Neural crest cell (in vitro differentiated cells): ENCODE results near the gene ULK4. TPM values are rescaled to one million over a fixed set of nuclear protein-coding genes. Genes with fewer than 3 reads are reported as not detected.

Source experiments
- DNase-seq: peaks from one replicate; pipeline ENCODE4 v3.0.0; 2021; ENCODE audit warnings: low read depth, mixed read lengths, low spot score
- H3K27ac Mint-ChIP-seq: one replicate; pipeline ENCODE4 v1.8.0; 2021; ENCODE audit warnings: mild to moderate bottlenecking, mixed read lengths; ENCODE audit not compliant: unreplicated experiment
- H3K27me3 Mint-ChIP-seq: 2 replicates; pipeline ENCODE4 v1.8.0; 2021; ENCODE audit warnings: low read depth, mild to moderate bottlenecking, mixed read lengths
- H3K36me3 Mint-ChIP-seq: 2 replicates; pipeline ENCODE4 v1.8.0; 2021; ENCODE audit warnings: low read depth, mild to moderate bottlenecking, mixed read lengths
- H3K4me1 Mint-ChIP-seq: 2 replicates; pipeline ENCODE4 v1.8.0; 2021; ENCODE audit warnings: mixed read lengths
- H3K4me3 Mint-ChIP-seq: one replicate; pipeline ENCODE4 v1.8.0; 2021; ENCODE audit warnings: mild to moderate bottlenecking, mixed read lengths
- H3K9me3 Mint-ChIP-seq: 2 replicates; pipeline ENCODE4 v1.8.0; 2021; ENCODE audit warnings: mixed read lengths
- CTCF ChIP-seq: fragments of 200-600 bp; sonication (generic); conservative IDR thresholded peaks from 2 replicates; pipeline ENCODE4 v1.5.0; 2021; ENCODE audit warnings: antibody characterized with exemption, mild to moderate bottlenecking
- total RNA-seq: library from RNA; stranded (reverse); gene quantifications from 2 replicates; pipeline ENCODE4 v1.2.1, GENCODE V29; 2021

ULK4 gene
- total RNA-seq, 1 donor from 2014 or later, result 10.2 TPM

GRCh38 chr3:41329881-41330280 lies 632.0 kb downstream of the ULK4 start:
- H3K27ac Mint-ChIP-seq, result no peak overlapping the region
- TF ChIP-seq CTCF, result no peak
- peaks cover 15% of the 10 kb centered on the region for H3K4me1 Mint-ChIP-seq
- H3K36me3 Mint-ChIP-seq, result no peaks in the 10 kb centered on the region
- H3K9me3 Mint-ChIP-seq, result no peaks in the 10 kb centered on the region
- H3K4me3 Mint-ChIP-seq, result no peak overlapping the region
- no peak for DNase-seq
- H3K27me3 Mint-ChIP-seq, result no peaks in the 10 kb centered on the region

DNA sequence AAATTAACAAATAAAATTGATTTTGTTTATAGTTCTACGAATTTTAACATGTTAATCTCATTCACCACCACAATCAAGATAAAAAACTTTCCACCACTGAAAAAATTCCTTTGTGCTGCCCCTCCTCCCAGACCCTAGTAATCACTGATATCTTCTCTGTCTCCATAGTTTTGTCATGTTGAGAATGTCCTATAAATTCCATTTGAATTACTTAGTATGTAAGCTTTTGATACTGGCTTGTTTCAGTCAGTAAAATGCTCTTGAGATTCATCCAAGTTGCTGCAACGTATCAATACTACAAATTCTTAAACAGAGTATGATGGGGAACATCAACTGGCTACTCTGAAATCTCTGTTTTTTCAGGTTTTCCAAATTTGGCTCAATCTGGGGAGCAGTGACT lies 633.0 kb downstream of the ULK4 start:
- peaks cover 24% of the 10 kb centered on the region for H3K4me1 Mint-ChIP-seq
- no peak for TF ChIP-seq CTCF
- no peak overlapping the region for H3K27ac Mint-ChIP-seq
- DNase-seq, result no peak
- no peaks in the 10 kb centered on the region for H3K36me3 Mint-ChIP-seq
- no peaks in the 10 kb centered on the region for H3K9me3 Mint-ChIP-seq
- no peaks in the 10 kb centered on the region for H3K27me3 Mint-ChIP-seq
- no peak overlapping the region for H3K4me3 Mint-ChIP-seq

- Mint-ChIP-seq H3K36me3 (no peaks in the 10 kb centered on the region), H3K4me1 (peaks cover 26% of the 10 kb centered on the region), H3K9me3 (no peaks in the 10 kb centered on the region), H3K27me3 (no peaks in the 10 kb centered on the region), H3K27ac (no peak overlapping the region), H3K4me3 (no peak overlapping the region)
- DNase-seq, result no peak
- no peak for TF ChIP-seq CTCF
Observed at GRCh38 chr3:41327718-41328117, 634.2 kb downstream of the ULK4 start.

DNA sequence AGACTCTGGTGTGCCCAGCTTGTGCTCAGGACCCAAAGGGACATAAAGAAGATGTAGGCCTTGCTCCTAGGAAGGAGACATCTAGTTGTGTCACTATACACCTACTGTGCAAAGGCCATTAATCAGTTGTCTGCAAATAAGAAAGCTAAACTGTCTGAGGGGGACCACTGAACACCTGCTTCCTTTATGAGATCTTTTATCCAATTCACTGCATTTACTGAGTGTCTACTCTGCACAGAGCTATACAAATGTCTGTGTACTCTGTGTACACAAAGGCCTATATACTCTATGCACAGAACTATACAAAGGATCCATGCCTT lies 637.8 kb downstream of the ULK4 start:
- Mint-ChIP-seq H3K4me1 (peaks cover 12% of the 10 kb centered on the region), H3K27me3 (no peaks in the 10 kb centered on the region), H3K4me3 (no peak overlapping the region), H3K36me3 (no peaks in the 10 kb centered on the region), H3K27ac (no peak overlapping the region), H3K9me3 (no peaks in the 10 kb centered on the region)
- no peak for DNase-seq
- TF ChIP-seq CTCF, result no peak

DNA sequence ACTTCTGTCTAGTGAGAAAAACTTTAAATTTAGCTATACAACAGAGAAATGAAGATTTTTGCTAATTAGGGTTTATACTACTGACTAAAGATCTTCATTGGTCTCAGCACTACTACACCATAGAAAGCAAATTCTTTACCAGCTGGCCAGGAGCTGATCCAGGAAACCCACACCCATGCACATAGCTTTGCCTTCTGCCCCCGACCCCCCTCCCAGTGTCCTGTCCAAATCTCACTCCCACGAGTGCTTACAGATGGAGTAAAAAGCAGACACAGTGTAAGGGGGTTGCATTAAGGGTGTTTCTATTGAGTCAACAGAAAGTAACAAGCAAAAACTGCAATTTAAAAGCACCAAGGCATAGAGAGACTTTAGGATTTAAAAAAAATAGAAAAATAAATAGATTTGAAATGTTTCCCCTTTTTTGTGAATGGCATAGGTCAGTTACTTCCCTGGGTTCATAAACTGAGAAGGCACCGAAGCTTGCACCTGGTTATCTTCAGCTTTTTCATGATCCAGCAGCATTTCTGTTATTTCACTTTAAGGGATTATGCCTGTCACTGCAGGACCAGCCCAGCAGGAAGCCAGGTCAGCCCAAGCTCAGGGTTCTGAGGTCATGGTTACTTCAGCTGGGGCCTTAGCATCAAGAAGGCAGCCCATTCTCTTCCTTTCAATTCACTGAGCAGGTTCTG lies 638.3 kb downstream of the ULK4 start:
- no peak for TF ChIP-seq CTCF
- H3K4me3 Mint-ChIP-seq, result no peak overlapping the region
- no peaks in the 10 kb centered on the region for H3K36me3 Mint-ChIP-seq
- DNase-seq, result no peak
- H3K4me1 Mint-ChIP-seq, result peaks cover 12% of the 10 kb centered on the region
- no peak overlapping the region for H3K27ac Mint-ChIP-seq
- H3K9me3 Mint-ChIP-seq, result no peaks in the 10 kb centered on the region
- no peaks in the 10 kb centered on the region for H3K27me3 Mint-ChIP-seq

DNA sequence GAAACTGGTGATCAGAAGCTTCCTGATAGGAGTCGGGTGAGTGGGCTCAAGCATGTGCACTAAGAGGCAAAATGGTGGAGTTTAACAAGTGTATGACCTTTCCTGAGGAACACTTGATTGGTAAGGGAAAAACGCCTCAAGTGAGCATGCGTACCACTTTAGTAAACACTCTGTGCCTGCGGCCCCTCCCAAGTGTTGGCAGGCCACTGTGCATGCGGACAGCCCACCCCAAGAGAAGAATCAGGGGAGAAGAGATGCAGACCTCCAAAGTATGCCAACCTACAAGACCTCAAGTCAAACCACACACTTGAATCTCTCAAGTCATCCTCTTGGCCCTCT lies 640.3 kb downstream of the ULK4 start:
- Mint-ChIP-seq H3K4me3 (no peak overlapping the region), H3K27me3 (no peaks in the 10 kb centered on the region), H3K36me3 (no peaks in the 10 kb centered on the region), H3K4me1 (peaks cover 22% of the 10 kb centered on the region), H3K27ac (no peak overlapping the region), H3K9me3 (no peaks in the 10 kb centered on the region)
- no peak for TF ChIP-seq CTCF
- DNase-seq, result no peak
